DMS114 treated with DMSO at 0.1 percent for 48 hours (cell line): ENCODE results near the gene C2orf81.
"Not testable (repeated sequence)": the region's sequence is repeated elsewhere in the genome, so short reads cannot be mapped to it uniquely, and the experiment has no call there.

Experiments used
- DNase-seq: peaks from one replicate; lab custom pipeline; 2025; ENCODE audit not compliant: unreplicated experiment; lab: John Stamatoyannopoulos, UW

The C2orf81 gene

DNA sequence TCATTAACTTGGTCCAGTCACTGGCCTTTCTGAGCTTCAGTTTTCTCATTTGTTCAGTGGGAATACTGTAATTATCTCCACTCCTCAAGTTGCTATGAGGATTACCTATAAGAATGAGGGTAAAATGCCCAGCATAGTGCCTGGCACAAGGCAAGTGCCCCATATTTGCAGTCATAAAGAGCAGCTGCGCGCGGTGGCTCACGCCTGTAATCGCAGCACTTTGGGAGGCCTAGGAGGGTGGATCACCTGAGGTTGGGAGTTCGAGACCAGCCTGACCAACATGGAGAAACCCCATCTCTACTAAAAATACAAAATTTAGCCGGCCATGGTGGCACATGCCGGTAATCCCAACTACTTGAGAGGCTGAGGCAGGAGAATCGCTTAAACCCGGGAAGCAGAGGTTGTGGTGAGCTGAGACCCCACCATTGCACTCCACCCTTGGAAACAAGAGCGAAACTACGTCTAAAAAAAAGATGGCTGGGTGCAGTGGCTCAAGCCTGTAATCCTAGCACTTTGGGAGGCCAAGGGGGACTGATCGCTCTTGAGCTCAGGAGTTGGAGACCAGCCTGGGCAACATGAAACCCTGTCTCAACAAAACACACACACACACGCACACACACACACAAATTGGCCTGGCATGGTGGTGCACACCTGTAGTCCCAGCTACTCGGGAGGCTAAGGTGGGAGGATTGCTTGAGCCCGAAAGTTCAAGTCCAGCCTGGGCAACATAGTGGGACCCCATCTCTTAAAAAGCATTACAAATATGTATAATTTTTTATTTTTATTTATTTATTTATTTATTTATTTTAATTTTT is 21.3 kb upstream of the C2orf81 start:
- DNase-seq = not testable (repeated sequence)

DNA sequence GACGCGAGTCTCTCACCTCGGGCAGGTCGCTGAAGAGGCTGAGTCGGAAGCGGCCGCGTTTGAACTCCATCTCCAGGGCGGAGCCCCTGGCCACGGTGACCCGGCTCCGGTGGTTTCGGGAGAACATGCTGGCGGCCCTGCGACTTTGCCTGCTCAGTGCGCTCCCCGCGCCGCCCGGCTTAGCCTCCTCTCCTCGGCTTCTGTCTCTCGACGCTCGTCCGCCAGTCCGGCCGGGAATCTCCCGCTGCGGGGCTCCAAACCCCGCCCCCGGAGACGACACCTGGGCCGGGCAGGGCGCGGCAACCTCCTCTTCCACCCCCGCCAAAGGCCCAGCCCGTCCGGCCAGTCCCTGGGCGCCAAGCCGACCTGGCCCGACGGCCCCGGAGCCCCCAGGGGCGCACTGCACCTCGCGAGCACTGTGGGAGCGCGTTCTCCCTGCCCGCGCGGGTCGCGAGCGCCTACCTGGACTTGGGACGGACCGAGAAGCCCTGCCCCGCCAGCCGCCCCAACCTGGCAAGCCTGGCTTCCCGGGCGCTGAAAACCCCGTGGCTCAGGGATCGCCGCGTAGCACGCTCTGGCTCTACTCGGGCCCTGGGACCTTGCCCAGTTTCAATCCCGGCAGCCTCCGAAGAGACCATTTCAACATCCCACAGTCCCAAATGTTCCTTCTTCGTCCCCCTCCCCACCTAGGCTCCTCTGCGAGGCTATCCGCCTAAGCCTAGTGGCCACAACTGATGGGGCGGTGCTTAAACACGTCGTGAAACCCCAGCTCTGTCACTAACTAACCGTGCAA is 20.5 kb upstream of the C2orf81 start, which contains the start of gene RTKN:
RTKN (minus strand) TSS at position 248 of the 793 bp plus-strand sequence; CDS start at position 127, 121 bp downstream.
- DNase-seq = no peak

DNA sequence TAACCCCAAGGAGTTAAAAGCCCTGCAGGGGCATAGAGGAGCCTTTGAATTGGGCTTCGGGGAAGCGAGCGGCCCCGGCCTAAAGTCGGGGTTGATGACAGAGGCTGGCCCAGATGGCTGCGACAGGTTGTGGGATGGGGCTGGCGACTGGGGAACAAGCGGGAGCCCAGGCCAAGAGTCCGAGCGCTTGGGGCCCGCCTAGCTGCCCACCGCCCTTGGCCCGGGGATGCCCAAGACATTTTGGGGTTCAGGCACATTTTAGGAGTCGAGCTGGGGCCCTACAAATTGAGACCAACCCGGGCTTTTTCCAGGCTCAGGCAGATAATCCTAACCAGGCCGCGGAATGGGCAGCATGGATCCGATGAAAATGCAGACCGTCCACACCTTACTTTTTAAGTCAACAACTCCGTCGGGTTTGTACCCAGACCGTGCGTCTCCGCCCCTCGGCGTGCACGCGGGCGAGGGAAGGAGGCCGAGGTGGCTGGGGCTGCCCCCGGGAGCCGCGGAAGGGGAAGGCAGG is 19.8 kb upstream of the C2orf81 start:
- DNase-seq = no peak

DNA sequence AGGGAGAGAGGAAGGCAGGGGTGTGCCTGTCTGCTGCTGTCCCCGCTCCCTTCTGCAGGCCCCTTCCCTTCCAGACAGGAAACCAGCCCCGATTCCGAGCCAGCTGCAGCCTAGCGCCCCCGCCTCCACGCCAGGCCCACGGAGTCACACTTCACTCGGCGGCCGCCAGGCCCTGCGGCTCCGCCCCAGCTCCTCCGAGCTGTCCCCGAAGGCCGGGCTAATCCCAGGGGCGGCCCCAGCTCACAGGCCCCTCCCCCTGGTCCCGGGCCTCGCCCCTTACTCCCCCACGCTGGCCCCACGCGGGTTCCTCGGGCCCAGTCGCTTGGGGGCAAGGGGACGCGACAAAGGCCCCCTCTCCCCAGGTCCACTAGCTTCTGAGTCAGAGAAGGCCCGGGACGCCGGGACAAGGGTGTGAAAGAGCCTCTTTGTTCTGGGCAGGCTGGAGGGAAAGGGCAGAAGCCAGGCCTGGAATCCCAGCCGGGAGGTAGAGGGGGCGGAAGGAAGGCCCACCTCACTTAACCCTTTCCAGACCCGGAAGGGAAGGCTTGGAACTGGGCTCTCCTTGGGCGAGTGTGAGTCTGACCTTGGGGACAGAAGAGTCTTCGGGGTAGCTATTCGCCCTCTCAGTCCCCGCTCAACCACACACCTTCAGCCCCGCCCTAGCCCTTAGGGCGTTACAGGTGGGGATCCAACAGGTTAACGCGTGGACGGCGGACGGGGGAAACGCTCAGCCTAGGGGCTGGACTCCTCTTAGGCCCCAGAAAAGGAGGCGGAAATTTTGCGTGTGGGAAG is 19.2 kb upstream of the C2orf81 start:
- peak; percentile 72 for DNase-seq

DNA sequence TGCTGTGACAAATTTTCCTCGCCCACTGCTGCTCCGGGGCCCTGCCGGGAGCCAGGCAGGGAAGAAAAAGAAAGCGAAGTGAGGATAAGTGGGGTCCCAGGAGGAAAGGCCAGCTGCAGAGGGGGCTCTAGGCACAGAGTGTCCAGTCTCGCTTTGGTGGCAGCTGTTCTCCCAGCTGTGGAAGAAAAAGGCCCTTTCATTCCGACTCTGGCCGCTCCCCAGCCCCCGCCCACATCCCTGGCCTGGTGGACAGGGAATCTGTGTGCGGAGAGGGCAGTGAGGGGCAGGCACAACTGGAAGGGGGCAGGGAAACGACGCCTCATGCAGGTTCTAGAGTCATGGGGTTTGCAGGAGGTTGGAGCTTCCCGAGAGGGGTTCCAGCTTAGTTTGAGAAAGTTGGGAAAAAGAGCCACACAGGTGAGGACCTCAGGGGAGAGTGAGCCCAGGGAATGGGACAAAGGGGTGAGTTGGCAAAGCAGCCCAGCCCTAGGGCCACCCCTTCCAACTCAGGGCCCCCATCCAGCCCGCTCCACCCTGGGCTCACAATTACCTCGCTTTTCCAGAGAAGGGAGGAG is 18.5 kb upstream of the C2orf81 start:
- no peak for DNase-seq

DNA sequence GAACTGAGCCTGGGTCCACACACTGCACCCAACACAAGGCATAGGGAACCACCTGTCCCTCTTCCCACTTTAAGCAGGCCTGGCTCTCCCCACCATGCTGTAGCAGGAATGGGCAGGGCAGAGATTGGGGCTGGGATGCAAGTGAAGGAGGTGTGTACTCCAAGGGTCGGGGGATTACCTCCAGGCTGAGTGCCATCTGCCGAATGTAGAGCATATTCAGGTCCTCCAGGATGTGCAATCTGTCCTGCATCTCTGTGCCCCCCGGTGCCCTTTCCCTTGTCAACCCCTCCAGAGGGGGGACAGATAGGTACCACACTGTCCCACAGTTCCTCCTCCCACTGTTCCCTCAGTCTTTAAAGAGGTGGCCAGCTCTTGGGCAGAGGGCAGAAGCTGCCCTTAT is 18.0 kb upstream of the C2orf81 start:
- DNase-seq = no peak

DNA sequence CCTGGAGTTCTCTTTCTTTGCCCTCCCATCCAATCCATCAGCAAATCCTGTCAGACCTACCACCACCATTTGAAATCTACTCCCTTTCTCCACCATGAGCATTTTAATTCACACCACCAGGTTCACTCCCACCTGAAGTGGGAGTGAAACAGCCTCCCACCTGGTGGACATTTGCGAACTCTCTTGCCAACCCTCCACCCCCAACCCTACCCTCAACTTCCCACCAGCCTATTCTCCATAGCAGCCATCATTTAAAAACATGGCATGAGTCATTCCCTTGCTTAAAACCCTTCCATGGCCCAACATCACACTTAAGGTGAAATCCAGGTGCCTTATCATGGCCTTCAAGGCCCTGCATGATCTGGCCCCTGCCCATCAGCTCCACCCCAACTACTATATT is 16.8 kb upstream of the C2orf81 start:
- no peak for DNase-seq

DNA sequence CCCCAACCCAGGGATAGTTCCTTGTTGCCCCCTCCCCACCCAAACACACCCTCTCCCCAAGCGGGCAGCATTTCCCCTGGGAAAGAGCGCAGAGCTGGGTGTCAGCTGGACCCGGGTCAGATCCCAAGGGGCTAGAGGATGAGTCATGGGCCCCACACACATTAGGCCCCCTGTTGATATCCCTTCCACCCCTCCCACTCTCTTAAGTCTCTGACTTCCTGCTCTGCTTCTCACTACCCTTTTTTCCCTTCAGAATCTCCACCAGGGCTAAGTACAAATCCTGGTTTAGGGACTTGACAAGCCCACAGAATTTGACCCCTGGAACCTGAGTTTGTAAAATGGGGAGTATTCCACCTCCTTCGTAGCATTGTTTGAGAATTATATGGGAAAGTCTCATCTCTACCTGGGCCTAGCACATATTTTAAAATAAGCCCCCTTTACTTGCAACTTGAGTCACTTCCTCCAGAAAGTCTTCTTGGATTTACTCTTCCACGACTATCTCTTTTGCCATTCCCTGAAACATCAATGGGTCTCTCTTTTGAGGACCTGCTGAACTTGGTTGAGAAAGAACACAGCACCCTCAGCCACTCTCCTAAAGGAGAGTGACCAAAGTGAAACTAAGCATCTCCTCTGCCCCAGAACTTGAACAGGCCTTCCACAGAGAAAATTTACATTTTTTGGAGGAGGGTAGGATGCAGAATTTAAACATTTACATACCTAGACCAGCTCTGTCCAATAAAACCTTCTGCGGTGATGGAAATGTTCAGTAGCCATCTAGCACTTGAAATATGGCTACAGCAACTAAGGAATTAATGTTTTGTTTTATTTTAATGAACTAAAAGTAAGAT is 15.7 kb upstream of the C2orf81 start:
- no peak for DNase-seq

DNA sequence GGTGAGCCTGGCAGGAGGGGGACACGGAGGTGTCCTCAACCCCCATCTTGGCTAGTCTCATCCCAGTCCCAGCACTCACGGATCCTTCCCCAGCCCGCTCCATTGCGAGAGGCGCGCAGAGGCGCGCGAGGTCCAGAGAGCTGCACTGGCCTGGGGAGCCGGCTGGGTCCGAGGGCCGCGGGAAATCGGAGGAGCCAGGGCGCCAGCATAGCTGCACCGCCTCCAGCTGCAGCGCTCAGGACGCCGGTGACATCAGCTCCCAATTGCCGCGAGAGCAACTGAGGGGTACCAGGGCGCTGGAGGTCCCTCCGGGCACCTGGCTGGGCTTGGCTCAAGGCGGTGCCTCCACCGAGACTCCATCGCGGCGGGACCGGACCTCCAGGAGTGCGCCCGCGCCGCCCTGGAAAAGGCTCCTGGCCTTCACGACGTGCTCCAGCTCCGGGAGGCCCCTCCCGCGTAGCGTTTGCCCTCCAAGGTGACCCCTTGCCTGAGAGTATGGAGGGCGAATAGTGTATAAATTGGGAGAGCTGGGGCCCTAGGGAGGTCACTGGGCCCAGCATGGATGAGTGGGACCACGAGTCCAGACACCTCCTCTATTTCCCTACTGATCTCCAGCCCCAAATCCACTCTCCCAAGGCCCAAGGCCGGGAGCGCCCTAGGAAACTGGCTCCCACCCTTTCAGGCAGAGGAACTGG is 14.8 kb upstream of the C2orf81 start:
- DNase-seq = no peak

DNA sequence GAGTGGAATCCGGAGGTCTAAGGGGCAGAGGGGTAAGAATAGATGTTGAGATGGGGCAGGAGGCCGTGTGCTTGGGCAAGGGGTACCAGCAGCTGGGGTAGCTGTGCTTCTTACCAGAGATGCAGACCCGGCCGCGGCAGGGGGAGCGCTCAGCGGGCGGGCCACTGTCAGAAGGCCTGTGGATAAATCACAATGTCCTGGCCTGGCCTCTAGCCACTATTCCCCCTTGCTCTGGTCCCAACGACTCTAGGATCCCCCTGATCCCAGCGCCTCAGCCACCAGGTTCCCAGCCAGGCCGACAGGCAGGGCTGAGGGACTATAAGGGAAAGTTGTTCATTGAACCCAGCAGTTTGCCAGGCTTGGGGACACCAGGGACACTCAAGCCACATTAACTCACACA is 9.1 kb upstream of the C2orf81 start:
- DNase-seq = no peak

DNA sequence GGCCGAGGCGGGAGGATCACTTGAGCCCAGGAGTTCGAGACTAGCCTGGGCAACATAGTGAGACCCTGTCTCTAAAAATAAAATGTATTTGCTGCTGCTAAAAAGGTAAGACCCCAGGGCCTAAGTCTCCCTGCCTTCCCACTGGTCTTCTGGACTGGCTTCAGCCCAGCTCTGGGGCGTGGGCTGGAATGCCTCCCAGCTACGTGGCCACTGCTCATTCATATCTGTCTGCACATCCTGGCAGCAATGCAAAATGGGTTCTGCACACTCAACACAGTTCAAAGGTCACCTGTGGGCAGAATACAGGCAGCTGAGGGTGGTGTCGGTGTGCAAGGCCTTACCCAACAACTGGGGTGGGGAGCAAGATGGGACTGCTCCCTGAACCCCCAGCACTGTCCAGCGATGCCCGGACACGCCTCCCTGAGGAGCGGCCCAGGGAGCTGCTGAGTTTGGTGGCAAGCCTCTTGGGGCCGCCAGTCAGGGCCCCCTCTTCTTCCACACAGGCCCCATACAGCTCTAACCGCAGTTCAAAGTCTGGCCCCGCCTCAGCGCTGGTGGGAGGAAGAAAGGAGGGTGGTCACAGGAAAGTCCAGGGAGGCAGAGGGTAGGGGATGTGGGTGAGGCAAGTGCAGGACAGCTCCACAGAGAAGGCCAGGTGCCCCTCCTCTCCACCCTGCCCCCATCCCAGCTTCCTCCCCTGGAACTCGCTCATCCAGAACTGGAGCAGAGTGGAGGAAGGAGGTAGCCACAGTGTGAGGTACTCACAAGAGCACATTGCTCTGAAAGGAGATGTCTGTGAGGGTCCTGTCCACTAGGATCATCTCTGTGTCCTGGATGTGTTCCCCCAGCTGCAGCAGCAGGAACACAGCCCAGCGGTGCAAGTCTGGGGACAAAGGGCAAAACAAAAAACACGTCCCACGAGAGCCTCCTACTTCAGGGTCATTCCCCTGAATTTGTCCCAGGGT is 8.3 kb upstream of the C2orf81 start:
- DNase-seq = no peak

DNA sequence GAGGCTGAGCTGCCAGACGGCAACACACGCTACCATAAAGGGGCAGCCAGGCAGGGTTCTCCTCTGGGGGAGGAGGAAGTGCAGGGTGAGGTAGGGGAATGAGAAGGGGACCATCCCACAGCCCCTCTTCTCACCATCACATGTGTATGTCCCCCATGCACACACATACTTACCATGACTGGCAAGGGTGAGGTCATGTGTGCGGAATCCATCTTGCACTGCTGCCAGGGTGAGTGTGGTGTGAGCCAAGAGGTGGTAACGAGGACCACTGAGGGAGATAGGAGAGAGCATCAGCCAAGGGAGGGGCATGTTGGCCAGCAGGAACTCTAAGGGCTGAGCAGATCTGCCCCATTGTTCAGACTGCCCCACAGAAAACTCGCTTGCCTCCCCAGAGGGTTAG is 7.3 kb upstream of the C2orf81 start:
- no peak for DNase-seq

DNA sequence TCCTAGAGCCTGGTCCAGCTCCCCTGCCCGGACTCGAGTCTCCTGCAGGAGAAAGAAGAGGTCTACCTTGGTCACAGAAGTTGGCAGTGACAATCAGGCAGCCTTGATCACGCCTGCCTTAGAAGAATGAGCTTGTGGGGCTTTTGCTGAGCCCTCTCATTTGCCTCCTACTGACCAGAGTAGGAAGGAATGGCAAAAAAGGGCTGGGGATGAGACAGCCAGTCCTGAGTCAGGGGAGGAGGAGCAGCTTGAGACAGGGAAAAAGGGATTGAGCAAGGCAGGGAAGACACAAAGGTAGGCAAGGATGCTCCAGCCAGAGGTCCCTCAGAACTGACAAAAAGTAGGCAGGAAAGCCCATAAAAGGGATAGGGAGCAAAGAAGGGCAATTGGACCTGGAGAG is 6.1 kb upstream of the C2orf81 start:
- DNase-seq = no peak

DNA sequence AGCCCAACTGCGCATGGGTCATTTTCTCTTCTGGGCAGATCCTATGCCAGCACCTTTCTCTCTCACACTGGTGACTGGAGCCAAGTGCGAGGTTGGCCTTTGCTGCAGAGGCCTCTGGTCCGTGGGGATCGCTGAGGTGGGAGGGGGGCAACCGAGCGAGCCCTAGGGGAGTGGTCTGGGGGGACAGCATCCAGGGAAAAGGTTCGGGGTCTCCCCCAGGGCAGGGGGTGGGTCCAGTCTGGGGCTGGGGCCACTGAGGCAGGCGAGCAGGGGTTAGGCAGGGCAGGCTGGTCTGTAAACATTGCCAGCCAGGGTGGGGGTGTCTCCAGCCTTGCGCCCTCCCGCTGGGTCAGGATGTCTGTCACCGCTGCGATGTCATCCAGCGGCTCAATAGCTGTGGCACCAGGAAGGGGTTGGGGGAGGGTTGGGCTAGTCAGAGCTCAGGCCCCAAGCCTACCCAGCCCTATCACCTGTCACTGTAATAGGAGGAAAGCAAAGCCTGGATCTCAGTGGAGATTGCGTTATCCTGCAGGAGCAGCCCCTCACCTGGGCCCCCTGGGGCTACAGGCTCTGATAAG is 4.9 kb upstream of the C2orf81 start:
- no peak for DNase-seq

DNA sequence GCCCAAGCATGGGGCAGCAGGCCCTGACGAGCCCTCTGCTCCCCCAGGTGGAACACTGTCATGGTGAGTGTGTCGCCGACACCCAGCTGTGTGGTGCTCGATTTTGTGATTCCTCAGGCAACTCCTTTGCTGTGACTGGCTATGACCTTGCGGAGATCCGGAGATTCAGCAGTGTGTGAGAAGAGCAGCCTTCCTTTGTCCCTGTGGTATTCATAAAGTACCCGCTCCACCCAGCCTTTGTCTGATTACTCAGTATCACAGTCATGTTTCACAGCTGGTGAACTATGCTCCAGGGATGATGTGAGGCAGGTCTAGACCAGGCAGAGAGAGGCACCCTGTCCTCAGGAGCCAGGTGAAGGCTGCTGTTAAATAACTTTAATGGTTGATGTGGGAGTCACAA is 4.1 kb upstream of the C2orf81 start:
- no peak for DNase-seq

DNA sequence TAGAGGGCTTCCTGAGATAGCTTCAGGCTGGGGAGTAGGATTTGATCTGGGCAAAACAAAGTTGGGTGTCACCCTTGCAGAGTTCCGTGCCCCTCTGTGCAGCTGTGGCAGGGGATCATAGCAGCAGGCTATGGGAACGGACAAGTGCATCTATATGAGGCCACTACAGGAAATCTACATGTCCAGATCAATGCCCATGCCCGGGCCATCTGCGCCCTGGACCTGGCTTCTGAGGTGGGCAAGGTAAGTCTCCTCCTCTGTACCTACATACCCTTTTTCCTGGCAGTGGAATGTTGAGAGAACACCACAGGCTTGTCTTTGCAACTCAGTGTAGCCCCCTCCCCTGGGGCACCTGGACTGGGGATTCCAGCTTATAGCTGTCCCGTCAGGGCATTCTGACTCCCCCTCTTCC is 3.6 kb upstream of the C2orf81 start:
- no peak for DNase-seq

DNA sequence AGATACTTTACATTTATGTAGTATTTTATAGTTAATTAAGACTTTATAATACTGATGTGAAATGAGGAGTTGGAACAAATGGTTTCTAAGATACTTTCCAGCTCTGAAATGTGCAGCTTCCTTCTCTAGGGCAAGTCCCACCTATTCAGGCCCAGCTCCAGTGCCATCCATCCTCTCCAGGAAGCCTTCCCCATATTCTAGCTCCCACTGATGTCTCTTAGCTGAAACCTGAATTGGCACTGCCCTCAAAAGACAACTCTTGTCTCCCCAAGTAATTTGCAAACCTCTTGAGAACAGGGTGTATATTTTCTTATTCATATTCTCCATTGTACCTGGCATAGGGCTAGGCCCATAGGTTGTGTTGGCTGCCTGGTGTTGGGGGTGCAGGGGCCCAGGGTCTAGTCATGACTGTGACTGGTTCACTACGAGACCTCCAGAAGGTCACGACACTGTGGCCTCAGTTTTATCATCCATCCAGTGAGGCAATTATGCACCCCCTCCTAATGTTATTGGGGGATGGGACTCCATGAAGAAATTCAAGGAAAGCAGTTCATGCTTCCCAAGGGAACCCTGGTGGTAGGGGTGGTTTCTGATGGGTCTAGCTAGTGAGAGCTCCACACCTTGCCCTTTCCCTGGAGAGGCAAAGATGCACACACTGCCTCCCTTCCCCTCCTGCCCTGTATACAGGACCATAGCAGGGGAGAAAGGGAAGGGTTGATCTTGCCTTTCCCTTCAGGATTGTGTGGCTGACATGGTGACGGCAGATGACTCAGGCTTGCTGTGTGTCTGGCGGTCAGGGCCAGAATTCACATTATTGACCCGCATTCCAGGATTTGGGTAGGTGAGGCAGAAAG is 2.9 kb upstream of the C2orf81 start:
- DNase-seq = no peak
